NCI-H748 treated with DMSO at 0.1 percent for 48 hours (cell line): ENCODE data around the gene PLAGL2.

Experiments
- DNase-seq: peaks from one replicate; lab custom pipeline; 2025; lab: John Stamatoyannopoulos, UW

The PLAGL2 gene

GRCh38 chr20:32230707-32231106 is 23.2 kb upstream of the PLAGL2 start:
- DNase-seq: no peak

GRCh38 chr20:32229251-32229747 is 21.8 kb upstream of the PLAGL2 start:
- no peak for DNase-seq

- no peak for DNase-seq
Observed at GRCh38 chr20:32227744-32228688, 20.5 kb upstream of the PLAGL2 start.

- no peak for DNase-seq
Observed at GRCh38 chr20:32227306-32227705, 19.8 kb upstream of the PLAGL2 start.

GRCh38 chr20:32226391-32226790 is 18.8 kb upstream of the PLAGL2 start:
- DNase-seq: no peak

GRCh38 chr20:32224463-32224862 is 16.9 kb upstream of the PLAGL2 start:
- DNase-seq: no peak

GRCh38 chr20:32218156-32218900 is 10.8 kb upstream of the PLAGL2 start:
- no peak for DNase-seq

GRCh38 chr20:32216179-32217142 is 8.9 kb upstream of the PLAGL2 start:
- no peak for DNase-seq

GRCh38 chr20:32215729-32216128 is 8.2 kb upstream of the PLAGL2 start:
- no peak for DNase-seq

GRCh38 chr20:32215147-32215546 is 7.6 kb upstream of the PLAGL2 start:
- no peak for DNase-seq

- DNase-seq: no peak
Observed at GRCh38 chr20:32213870-32214269, 6.3 kb upstream of the PLAGL2 start.

GRCh38 chr20:32209850-32210605 is 2.5 kb upstream of the PLAGL2 start:
- DNase-seq: no peak

GRCh38 chr20:32208499-32209154 is 1.1 kb upstream of the PLAGL2 start:
- DNase-seq: no peak

GRCh38 chr20:32206760-32207625 is 550 bp downstream of the PLAGL2 start:
- DNase-seq: no peak

GRCh38 chr20:32205843-32206759 is 1.4 kb downstream of the PLAGL2 start:
- DNase-seq: no peak

- no peak for DNase-seq
Observed at GRCh38 chr20:32205110-32205842, 2.3 kb downstream of the PLAGL2 start.

- DNase-seq: no peak
Observed at GRCh38 chr20:32204205-32205109, 3.1 kb downstream of the PLAGL2 start.
